BLaER1 (cell line): ENCODE data around the gene ATP6V0C.

ENCODE experiments used
- H3K27ac ChIP-seq: shearing (Covaris generic); formaldehyde crosslinking; 2 replicates; pipeline ENCODE4 v1.8.1; 2022
- H3K27me3 ChIP-seq: shearing (Covaris generic); formaldehyde crosslinking; 2 replicates; pipeline ENCODE4 v1.8.1; 2022
- H3K36me3 ChIP-seq: shearing (Covaris generic); formaldehyde crosslinking; 2 replicates; pipeline ENCODE4 v1.8.1; 2022
- H3K4me1 ChIP-seq: shearing (Covaris generic); formaldehyde crosslinking; 2 replicates; pipeline ENCODE4 v1.8.1; 2022
- H3K4me2 ChIP-seq: shearing (Covaris generic); formaldehyde crosslinking; 2 replicates; pipeline ENCODE4 v1.8.1; 2022
- H3K4me3 ChIP-seq: shearing (Covaris generic); formaldehyde crosslinking; 2 replicates; pipeline ENCODE4 v1.8.1; 2022
- H3K9ac ChIP-seq: shearing (Covaris generic); formaldehyde crosslinking; 2 replicates; pipeline ENCODE4 v1.8.1; 2022
- H3K9me3 ChIP-seq: shearing (Covaris generic); formaldehyde crosslinking; 2 replicates; pipeline ENCODE4 v1.8.1; 2022
- H4K20me1 ChIP-seq: shearing (Covaris generic); formaldehyde crosslinking; 2 replicates; pipeline ENCODE4 v1.8.1; 2022
- Cebpa-rat ChIP-seq: shearing (Covaris generic); IDR thresholded peaks from 2 replicates; pipeline ENCODE4 v1.8.1; 2022

ATP6V0C gene

DNA sequence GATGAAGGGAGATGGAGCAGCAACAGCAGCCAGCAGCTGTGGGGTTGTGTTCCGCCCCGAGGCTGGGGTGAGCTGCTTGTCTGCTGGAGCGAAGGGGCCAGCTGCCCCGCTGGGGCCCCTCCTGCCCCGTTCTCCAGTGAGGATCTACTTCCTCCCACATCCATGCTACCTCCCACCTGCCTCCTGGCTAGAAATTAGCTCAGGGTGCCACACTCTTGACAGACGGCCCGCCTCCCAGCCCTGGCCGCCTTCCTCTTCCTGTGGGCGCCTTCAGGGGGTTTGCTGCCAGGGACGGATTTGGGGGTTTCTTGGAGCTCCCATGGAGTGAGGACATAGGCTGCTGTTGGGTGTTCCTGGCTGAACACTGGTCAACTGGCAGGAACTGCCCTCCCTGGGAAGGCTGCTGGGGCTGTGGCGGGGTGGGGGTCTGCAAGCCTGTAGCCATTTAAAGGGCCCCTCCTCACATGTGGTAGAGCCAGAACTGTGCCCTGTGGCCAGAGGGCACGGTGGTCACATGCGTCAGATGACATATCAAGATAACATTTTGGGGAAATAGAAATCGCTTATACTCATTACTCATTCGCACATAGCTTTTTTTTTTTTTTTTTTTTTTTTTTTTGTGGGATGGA lies 25.7 kb upstream of the ATP6V0C start:
- Histone ChIP-seq H4K20me1 (peaks cover 100% of the 10 kb centered on the region), H3K27ac (peak overlapping the region; percentile 50), H3K4me2 (peak overlapping the region; percentile 83), H3K27me3 (no peaks in the 10 kb centered on the region), H3K4me1 (peaks cover 55% of the 10 kb centered on the region), H3K9me3 (no peaks in the 10 kb centered on the region), H3K36me3 (peaks cover 50% of the 10 kb centered on the region), H3K4me3 (no peak overlapping the region), H3K9ac (peak overlapping the region; percentile 56)
- no peak for TF ChIP-seq Cebpa-rat

DNA sequence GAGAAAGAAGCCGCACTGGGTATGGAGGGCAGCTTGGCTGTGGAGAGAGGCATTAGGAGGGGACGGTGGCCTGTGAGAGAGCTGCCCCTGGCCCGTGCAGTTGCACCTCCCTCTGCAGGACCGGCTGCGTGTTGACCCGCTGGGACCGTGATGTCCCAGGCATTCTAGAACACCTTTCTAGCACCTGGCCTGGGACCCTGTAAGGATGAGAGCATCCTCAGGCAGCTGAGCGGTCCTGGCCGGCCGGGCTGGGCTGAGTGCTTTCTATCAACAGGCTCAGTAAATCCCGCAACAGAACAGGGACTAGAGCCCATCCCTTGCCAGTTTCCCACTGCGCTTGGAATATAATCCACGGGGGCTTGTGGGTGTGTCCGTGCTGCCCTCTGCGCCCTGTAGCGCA lies 24.2 kb upstream of the ATP6V0C start:
- H3K27ac ChIP-seq = no peak overlapping the region
- H4K20me1 ChIP-seq = peaks cover 100% of the 10 kb centered on the region
- peaks cover 56% of the 10 kb centered on the region for H3K36me3 ChIP-seq
- H3K9me3 ChIP-seq = no peaks in the 10 kb centered on the region
- TF ChIP-seq Cebpa-rat = no peak
- no peak overlapping the region for H3K9ac ChIP-seq
- H3K4me1 ChIP-seq = peaks cover 39% of the 10 kb centered on the region
- H3K4me2 ChIP-seq = no peak overlapping the region
- no peaks in the 10 kb centered on the region for H3K27me3 ChIP-seq
- H3K4me3 ChIP-seq = no peak overlapping the region

- no peaks in the 10 kb centered on the region for H3K27me3 ChIP-seq
- no peak for TF ChIP-seq Cebpa-rat
Measured at GRCh38 chr16:2490190-2491105, 23.3 kb upstream of the ATP6V0C start.

DNA sequence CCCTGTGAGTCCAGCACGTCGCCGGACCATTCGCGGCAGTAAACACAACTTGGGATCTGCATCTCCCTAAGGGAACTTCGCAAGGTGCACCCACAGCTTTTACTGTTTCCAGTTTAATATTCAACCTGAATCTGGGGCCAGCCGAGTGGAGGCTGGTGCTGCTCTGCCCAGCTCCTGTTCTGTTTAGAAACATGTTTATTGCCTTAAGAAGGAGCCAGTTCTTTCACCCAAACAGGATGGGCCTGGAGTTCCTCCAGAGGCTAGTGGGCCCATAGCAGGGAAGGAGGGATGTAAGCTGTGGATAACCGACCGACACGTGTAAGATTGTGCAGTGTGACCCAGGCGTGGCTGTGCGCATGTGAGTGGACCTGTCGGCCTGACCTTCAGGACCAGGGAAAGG lies 21.5 kb upstream of the ATP6V0C start:
- no peaks in the 10 kb centered on the region for H3K9me3 ChIP-seq
- peaks cover 100% of the 10 kb centered on the region for H4K20me1 ChIP-seq
- H3K4me1 ChIP-seq = peaks cover 34% of the 10 kb centered on the region
- no peak overlapping the region for H3K4me2 ChIP-seq
- no peak for TF ChIP-seq Cebpa-rat
- H3K9ac ChIP-seq = no peak overlapping the region
- H3K27me3 ChIP-seq = no peaks in the 10 kb centered on the region
- H3K36me3 ChIP-seq = peaks cover 59% of the 10 kb centered on the region
- no peak overlapping the region for H3K4me3 ChIP-seq
- no peak overlapping the region for H3K27ac ChIP-seq

More at GRCh38 chr16:2490190-2491105, 23.3 kb upstream of the ATP6V0C start:
- H4K20me1 ChIP-seq = peaks cover 100% of the 10 kb centered on the region
- H3K4me1 ChIP-seq = peaks cover 34% of the 10 kb centered on the region
- H3K9ac ChIP-seq = no peak overlapping the region
- no peak overlapping the region for H3K4me3 ChIP-seq
- H3K36me3 ChIP-seq = peaks cover 47% of the 10 kb centered on the region
- no peaks in the 10 kb centered on the region for H3K9me3 ChIP-seq
- no peak overlapping the region for H3K4me2 ChIP-seq
- no peak overlapping the region for H3K27ac ChIP-seq

DNA sequence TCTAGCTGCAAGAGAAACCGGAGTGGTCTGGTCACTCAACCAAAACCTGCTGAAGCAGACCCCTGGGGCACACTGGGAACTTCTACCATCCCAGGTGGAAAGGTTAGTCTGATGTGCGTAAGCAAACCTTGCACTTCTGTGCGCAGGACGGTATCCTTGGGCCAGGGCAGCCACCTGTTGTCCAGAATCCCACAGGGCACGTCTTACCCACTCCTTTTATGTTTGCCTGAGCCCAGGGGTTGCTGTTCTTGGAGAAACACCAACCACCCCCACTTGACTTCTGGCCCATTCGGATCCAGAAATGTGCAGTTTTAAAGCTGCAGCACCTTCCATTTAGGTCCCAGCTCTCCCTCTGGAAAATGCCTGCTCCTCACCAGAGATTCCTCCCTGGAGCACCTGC lies 20.1 kb upstream of the ATP6V0C start:
- Histone ChIP-seq H3K27ac (no peak overlapping the region), H3K4me1 (peaks cover 35% of the 10 kb centered on the region), H4K20me1 (peaks cover 100% of the 10 kb centered on the region), H3K4me3 (no peak overlapping the region), H3K27me3 (no peaks in the 10 kb centered on the region), H3K4me2 (no peak overlapping the region), H3K9ac (no peak overlapping the region), H3K36me3 (peaks cover 70% of the 10 kb centered on the region), H3K9me3 (no peaks in the 10 kb centered on the region)
- no peak for TF ChIP-seq Cebpa-rat

- H3K9ac ChIP-seq = no peak overlapping the region
- H3K9me3 ChIP-seq = no peaks in the 10 kb centered on the region
- H4K20me1 ChIP-seq = peaks cover 100% of the 10 kb centered on the region
- H3K27me3 ChIP-seq = no peaks in the 10 kb centered on the region
- H3K27ac ChIP-seq = no peak overlapping the region
- no peak overlapping the region for H3K4me2 ChIP-seq
- peaks cover 43% of the 10 kb centered on the region for H3K4me1 ChIP-seq
- peaks cover 76% of the 10 kb centered on the region for H3K36me3 ChIP-seq
- no peak for TF ChIP-seq Cebpa-rat
- H3K4me3 ChIP-seq = no peak overlapping the region
Measured at GRCh38 chr16:2494616-2495015, 19.1 kb upstream of the ATP6V0C start.

- H3K27me3 ChIP-seq = no peaks in the 10 kb centered on the region
- H3K36me3 ChIP-seq = peaks cover 76% of the 10 kb centered on the region
- no peaks in the 10 kb centered on the region for H3K9me3 ChIP-seq
- H3K27ac ChIP-seq = no peak overlapping the region
- H3K4me2 ChIP-seq = no peak overlapping the region
- TF ChIP-seq Cebpa-rat = no peak
- H3K4me3 ChIP-seq = no peak overlapping the region
- peaks cover 48% of the 10 kb centered on the region for H3K4me1 ChIP-seq
- H4K20me1 ChIP-seq = peaks cover 100% of the 10 kb centered on the region
- H3K9ac ChIP-seq = no peak overlapping the region
Measured at GRCh38 chr16:2495041-2495440, 18.7 kb upstream of the ATP6V0C start.

GRCh38 chr16:2496223-2497115 lies 17.3 kb upstream of the ATP6V0C start:
- no peak overlapping the region; the same call in 1 of the 2 replicates for H3K4me3 ChIP-seq
- H4K20me1 ChIP-seq = peaks cover 100% of the 10 kb centered on the region
- H3K9me3 ChIP-seq = no peaks in the 10 kb centered on the region
- peak overlapping the region; percentile 53; the same call in 1 of the 2 replicates for H3K9ac ChIP-seq
- TF ChIP-seq Cebpa-rat = no peak
- peak overlapping the region; percentile 71; the same call in 1 of the 2 replicates for H3K27ac ChIP-seq
- peak overlapping the region; percentile 65 for H3K4me2 ChIP-seq
- peaks cover 74% of the 10 kb centered on the region for H3K36me3 ChIP-seq
- peaks cover 59% of the 10 kb centered on the region for H3K4me1 ChIP-seq
- H3K27me3 ChIP-seq = no peaks in the 10 kb centered on the region

GRCh38 chr16:2497116-2497630 lies 16.6 kb upstream of the ATP6V0C start:
- Histone ChIP-seq H4K20me1 (peaks cover 100% of the 10 kb centered on the region), H3K4me2 (peak overlapping the region; percentile 65)

More at GRCh38 chr16:2497116-2497630, 16.6 kb upstream of the ATP6V0C start:
- Histone ChIP-seq H3K4me3 (peak overlapping the region; percentile 11; the same call in 1 of the 2 replicates), H3K27ac (peak overlapping the region; percentile 71), H3K9ac (peak overlapping the region; percentile 54), H3K27me3 (no peaks in the 10 kb centered on the region), H3K9me3 (no peaks in the 10 kb centered on the region), H3K4me1 (peaks cover 66% of the 10 kb centered on the region), H3K36me3 (peaks cover 74% of the 10 kb centered on the region)
- TF ChIP-seq Cebpa-rat = no peak
